Stimulated activated naive CD8-positive, alpha-beta T cell treated with anti-CD3 and anti-CD28 coated beads, Interleukin-15, Interleukin-2, amounts not matched to agents 100 U/mL and 50 U/mL, for 24 hours (primary cell): Measurements from ENCODE around the gene AQP2.
"Not testable (repeated sequence)": the region's sequence is repeated elsewhere in the genome, so short reads cannot be mapped to it uniquely, and the experiment has no call there.

Experiments
- ATAC-seq: fragments of 150-1000 bp; cut with Tn5 transposase; one replicate; pipeline ENCODE4 v1.10.0; 2021
- DNase-seq: peaks from one replicate; pipeline ENCODE4 v3.0.0; 2021

AQP2 gene

GRCh38 chr12:49987625-49988303 is 37.2 kb downstream of the AQP2 start:
- no peak for DNase-seq
- ATAC-seq, result no peak

GRCh38 chr12:49989400-49989799 is 38.9 kb downstream of the AQP2 start:
- not testable (repeated sequence) for DNase-seq, ATAC-seq

- no peak for ATAC-seq
- DNase-seq, result no peak
Observed at GRCh38 chr12:49990273-49990672, 39.7 kb downstream of the AQP2 start.

GRCh38 chr12:49998453-49998852 is 47.9 kb downstream of the AQP2 start:
- DNase-seq (no peak), ATAC-seq (no peak)

GRCh38 chr12:50003595-50003994 is 53.1 kb downstream of the AQP2 start:
- ATAC-seq (no peak), DNase-seq (no peak)

GRCh38 chr12:50004696-50005095 is 54.2 kb downstream of the AQP2 start:
- DNase-seq (no peak), ATAC-seq (no peak)

GRCh38 chr12:50005175-50005574 is 54.6 kb downstream of the AQP2 start:
- DNase-seq (no peak), ATAC-seq (no peak)

- DNase-seq (no peak), ATAC-seq (no peak)
Observed at GRCh38 chr12:50006280-50006679, 55.7 kb downstream of the AQP2 start.

DNA sequence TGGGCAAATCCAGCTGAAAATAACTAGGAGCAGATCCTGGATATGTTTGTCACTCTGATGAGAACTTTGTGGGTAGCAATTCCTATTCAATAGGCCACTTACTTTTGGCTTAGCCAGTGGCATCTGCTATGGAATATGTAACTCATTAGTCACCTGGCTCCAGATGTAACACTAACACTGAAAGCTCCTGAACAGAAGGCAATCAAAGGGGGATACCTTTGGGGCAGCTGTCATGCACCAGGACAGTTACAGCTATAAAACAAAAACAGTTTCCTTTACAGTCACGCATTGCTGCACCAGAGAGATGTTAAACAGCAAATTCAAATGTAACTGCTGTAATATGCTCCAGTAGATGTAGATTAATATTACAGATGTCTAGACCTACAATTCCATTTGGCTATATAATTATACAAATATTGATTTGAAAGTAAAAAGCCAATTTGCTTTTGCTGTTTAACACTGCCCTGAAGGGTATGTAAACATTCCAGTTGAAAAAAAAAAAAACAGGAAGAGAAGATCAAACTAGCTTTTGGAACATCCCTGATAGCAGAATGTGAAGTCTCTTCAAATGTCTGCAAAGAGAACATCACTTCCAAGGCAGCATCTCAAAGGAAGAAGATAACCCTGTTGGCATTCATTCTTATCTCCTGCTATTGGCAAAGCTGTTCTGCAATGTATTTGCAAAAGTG is 56.4 kb downstream of the AQP2 start:
- ATAC-seq, result no peak
- DNase-seq, result no peak
